GM19455 (cell line): ENCODE measurements around the gene HLA-DOA.
A peak's percentile ranks its signal among the peaks of the same experiment; 100 is the strongest.

ENCODE experiments used
- ATAC-seq: cut with Tn5 transposase; IDR thresholded peaks from one replicate; pipeline ENCODE4 v1.9.1; 2021; ENCODE audit not compliant: unreplicated experiment

HLA-DOA gene

DNA sequence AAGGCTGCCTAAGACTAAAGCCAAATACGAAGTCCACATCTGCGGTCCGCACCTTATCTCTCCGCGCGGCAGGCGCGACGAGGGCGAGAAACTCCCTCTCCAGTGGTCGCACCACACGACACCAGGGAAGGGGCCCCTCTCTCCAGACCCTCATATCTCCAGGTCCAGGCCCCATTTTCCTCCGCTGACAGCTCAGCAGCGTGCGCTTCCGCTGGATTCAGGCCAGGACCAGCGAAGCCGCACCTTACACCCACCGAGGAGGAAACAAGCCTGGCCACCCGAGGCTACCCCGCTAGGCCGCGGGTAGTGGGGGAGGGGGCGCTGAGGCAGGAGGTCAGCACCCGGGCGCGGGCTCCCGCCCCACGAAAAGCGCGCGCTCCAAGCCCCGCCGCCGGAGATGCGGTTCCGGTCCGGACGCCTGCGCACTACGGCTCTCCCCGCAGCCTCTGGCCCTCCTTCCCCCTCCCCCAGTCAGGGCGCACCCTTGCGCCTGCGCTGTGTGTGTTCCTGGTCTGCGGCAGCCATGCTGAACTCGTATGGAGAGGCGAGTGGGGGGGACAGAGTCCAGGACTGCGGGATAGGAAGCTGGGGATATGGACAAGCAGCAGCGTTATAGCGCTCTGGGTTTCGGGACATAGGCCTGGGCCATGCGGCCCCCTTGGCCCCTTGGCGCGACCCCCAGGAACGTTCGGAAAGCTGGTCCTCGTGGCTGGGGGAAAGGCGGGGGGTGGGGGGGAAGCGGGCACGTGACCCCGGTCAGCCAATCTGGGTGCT lies 41.1 kb downstream of the HLA-DOA start, which contains the start of gene BRD2:
TSS of gene BRD2 (plus strand) at position 502 of the 774 bp plus-strand sequence. CDS start 4,305 bp downstream, outside the sequence.
- ATAC-seq, result peak; percentile 23

DNA sequence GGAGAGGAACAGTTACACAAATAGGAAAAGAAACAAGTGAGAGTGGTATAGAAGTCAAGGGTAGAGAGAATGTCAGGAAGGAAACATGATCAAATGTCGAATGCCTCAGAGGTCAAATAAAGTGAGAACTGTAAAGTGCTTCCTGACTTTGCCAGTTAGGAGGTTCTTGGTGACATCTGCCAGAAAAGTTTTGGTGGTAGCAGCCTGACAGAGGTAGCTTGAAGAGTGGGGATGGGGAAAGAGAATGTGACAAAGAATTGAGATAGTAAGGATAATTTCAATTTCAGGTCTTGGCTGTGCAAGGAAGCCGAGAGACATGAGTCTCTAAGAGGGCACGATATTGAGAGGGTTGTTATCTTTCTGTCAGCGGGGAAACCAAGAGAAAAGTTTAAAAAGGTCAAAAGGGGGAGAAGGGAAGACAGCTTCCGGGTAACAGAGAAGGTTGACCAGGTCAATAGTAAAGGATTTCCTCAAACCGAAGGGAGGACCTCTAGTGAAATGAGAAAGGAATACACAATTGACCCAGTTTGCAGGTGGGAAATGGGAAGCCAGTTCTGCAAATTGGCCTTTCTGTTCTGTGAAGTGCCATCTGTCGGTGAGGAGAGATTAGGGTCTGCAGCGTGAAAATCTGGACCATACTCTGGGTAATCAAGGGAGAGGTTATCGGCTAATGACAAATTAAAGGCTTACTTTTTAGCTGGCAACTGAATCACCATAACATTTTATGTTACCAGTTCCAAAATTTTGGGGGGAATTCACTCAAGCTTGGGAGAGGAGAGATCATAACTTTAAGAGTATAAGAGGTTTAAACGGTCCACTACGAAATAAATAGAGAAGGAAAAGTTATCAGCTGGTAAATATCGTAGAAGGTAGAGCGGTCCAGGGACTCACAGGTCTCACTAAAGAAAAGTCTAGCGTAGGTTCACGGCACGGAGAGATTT lies 42.0 kb downstream of the HLA-DOA start:
- ATAC-seq, result no peak

DNA sequence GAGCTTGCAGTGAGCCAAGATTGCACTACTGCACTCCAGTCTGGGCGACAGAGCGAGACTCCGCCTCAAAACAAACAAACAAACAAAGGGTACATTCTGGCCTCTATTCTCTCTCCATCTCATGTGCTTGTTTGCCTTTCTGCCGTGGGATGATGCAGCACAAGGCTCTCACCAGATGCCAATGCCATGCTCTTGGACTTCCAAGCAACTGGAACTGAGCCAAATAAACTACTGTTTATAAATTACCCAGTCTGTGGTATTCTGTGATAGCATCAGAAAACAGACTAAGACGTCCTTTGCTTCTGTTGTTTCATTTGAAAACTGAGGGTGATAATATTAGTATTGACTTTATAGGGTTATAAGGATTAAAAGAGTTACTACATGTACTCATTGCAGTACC lies 44.6 kb downstream of the HLA-DOA start:
- ATAC-seq, result no peak

DNA sequence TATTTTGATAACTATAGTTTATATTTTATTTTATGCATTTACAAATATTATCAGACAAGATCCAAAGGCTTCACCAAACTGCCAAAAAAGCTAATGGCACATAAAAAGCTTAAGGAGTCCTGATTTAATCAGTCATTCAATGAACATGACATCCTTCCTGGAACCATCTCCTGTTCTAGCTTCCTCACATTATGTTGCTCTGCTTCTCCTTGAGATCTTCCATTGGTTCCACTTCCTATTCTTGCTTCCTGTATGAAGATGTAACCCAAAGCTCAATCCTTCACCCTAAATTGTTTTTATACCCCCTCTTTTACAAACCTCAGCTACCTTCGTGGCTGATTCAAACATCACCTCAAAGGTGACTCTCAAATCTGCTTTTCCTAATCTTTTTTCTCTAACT lies 45.5 kb downstream of the HLA-DOA start:
- no peak for ATAC-seq

DNA sequence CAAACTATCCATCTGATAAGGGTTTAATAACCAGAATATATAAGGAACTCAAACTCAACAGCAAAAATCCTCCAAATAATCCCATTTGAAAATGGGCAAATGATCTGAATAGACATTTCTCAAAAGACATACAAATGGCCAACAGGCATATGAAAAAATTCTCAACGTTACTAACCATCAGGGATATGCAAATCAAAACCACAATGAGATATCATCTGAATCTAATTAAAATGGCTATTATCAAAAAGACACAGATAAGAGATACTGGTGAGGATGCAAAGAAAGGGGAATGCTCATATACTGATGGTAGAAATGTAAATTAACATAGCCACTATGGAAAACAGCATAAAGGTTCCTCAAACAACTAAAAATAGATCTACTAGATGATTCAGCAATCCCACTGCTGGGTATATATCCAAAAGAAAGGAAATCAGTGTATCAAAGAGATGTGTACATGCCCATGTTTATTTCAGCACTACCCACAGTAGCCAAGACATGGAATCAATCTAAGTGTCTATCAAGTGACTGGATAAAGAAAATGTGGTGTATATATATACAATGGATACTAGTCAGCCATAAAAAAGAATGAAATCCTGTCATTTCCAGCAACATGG lies 47.1 kb downstream of the HLA-DOA start:
- ATAC-seq, result no peak

DNA sequence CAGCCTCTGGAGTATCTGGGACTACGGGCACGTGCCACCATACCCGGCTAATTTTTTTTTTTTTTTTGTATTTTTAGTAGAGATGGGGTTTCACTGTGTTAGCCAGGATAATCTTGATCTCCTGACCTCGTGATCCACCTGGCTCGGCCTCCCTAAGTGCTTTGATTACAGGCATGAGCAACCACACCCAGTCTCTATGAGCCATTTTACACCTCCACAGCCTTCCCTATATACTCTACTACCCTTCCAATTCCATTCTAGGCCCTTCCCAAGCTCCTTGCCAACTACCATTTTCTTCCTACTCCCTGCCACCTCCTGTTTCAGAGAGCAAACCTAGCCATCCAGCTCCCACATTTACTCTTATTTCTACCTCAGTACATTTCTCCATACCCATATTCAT lies 48.8 kb downstream of the HLA-DOA start:
- ATAC-seq, result no peak

DNA sequence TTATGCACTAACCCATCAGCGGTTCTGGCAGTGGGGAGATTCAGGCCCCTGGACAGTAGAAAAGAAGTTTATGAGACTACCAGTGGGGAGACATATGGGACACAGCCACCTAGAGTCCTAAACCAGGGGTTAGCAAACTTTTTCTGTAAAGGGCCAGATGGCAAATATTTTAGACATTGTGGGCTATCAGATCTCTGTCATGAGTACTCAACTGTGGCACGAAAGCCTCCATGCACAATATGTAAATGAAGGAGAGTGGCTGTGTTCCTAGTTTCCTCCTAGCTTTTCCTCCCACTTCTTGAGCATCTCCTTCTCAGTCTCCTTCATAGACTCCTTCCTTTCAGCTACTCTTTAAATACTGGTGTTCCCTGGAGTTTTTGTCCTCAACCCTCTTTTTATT lies 53.2 kb downstream of the HLA-DOA start:
- no peak for ATAC-seq

DNA sequence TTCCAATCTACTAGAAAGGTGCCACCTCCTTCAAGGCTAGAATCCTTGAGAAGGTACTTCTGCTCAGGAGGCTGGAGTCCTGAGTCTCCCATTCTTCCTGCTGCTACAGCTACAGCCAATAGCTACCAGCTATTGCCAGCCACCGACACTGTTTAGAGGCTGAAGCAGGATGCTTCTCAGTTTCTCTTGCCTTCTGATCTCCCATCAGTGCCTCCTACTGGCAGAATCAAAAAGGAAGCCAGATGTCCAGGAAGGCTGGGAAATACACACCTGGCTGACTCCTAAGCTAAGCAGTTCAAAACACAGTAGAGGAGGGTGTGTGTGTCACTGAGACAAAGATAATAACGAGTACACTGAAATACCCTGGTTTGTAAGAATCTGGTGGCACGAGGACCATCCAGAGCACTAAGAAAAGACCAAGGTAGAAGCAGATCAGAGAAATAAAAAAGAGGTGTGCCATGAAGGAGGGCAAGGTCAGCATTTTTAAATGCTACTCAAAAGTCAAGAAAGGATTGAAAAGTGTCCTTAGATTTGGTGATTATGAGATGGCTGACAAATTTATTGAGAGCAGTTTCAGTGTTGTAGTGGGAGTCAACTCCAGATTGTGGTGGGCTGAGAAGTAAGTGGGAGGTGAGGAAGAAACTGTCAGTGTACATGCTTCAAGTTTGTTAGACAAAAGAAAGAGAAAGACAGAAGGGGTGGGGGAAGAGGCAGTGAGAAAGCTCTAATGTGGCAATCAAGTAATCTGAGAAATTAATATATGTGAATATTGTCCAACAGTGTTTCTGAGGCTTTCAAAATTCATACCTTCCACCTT lies 54.2 kb downstream of the HLA-DOA start:
- no peak for ATAC-seq

DNA sequence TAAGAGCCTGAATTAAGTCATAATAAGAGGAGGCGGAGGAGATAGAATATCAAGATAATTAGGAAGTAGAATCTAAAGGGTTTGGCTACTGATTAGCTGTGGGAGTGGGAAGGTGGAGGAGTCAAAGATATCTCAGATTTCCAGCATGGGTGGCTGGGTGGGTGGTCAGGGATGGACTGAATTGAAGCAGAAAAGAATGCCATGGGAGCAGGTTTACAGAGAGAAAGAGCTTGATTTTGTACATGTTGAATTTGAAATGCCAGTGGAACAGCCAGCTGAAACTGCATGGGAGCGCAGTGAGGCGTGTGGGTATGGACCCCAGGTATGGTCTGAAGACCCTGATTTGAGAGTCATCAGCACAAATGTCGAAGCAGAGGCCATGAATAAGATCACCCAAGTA lies 55.1 kb downstream of the HLA-DOA start:
- ATAC-seq, result no peak
